T-helper 2 cell (primary cell): ENCODE data around the gene ARHGAP32.
A peak's percentile ranks its signal among the peaks of the same experiment; 100 is the strongest.
"Not testable (repeated sequence)": the region's sequence is repeated elsewhere in the genome, so short reads cannot be mapped to it uniquely, and the experiment has no call there.

Experiments used
- DNase-seq, 5 experiments: peaks; one replicate each; pipeline versions ENCODE4 v3.0.0 to v3.0.0-alpha.2; 2012 to 2022

ARHGAP32 gene

GRCh38 chr11:128928400-128928799, 263.7 kb downstream of the ARHGAP32 start:
- DNase-seq: peak in 1 of 5 experiments; percentile 53

DNA sequence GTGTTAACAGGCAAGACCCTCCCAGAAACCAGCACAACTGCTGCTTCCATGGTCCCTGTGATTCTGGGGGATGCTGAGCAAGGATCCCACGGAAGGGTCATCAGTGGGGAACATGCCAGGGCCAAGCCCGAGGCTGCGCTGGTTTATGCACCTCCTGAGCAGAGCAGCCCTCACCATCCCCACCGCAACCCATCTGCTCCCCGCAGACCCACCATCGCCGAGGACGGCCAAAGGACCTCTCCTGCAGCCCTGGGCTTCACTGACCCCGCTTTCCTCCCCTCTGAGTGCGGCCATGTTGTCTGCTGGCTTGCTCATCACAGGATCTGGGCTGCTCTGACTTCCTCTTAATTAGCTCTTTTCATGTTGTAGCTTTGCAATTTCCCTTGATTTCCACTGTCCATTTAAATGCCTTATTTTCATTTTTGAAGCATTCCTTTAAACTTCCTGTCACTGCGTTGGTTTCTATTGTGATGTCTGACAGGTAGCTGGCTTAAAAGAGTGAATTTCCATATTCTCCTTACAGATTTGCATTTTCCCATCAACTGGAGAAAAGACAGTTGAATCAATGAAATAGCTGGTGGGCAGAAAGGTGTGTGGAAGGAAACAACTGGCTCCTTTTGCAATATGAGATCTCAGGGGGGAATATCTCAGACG, 264.3 kb downstream of the ARHGAP32 start:
- no peak for DNase-seq

GRCh38 chr11:128927108-128927461, 265.0 kb downstream of the ARHGAP32 start:
- no peak for DNase-seq

GRCh38 chr11:128926437-128927107, 265.6 kb downstream of the ARHGAP32 start:
- no peak for DNase-seq

GRCh38 chr11:128926000-128926399, 266.1 kb downstream of the ARHGAP32 start:
- DNase-seq: no peak

DNA sequence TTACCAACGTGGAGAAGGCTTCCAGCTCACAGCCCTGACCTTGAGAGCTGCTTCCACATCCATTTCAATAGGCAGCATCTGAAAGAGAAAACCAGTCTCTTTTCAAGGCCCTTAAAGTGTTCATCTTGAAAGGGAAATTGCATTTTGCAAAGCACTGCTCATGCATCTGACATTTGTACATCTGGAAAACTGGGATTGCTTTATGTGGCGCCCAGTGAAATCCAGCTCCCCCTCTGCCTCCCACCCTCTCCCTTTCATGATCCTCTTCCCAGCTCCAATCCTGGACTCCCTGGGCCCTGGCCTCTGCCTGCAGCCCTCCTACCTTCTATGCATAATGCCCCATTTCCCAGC, 266.9 kb downstream of the ARHGAP32 start:
- DNase-seq: no peak

DNA sequence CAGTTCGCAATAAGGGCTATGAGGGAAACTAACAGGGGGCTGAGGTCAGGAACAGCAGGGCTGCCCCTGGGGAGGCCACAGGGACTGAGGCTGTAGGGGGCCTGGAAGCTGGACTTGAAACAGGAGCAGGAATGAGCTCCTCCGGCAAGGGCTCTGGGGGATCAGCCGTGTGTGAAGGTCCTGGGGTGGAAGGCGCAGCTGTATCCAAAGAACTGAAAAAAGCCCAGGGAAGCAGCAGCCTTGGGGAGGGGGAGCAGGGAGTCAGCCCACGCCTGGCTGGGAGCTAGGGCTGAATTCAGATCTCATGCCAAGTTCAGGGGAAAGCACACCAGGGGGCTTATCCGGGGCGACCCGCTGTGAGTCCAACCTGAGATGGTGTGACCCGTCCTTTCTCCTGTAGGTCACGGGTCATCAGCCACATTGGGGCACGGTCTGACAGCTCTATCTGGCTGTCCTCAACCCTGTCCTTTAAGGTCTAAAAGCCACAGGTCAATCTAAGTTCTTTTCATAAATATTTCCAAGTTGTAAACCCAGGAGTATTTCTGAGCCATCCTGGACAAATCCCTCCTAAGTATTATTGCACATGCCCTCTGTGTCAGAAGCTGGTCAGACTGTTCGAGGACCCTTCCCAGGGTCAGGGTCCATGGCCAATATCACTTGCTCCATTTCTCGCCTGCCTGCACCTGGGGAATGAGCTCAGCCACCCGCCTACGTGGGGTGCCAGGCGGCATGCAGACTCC, 267.4 kb downstream of the ARHGAP32 start:
- DNase-seq: no peak

GRCh38 chr11:128924104-128924503, 268.0 kb downstream of the ARHGAP32 start:
- no peak for DNase-seq

DNA sequence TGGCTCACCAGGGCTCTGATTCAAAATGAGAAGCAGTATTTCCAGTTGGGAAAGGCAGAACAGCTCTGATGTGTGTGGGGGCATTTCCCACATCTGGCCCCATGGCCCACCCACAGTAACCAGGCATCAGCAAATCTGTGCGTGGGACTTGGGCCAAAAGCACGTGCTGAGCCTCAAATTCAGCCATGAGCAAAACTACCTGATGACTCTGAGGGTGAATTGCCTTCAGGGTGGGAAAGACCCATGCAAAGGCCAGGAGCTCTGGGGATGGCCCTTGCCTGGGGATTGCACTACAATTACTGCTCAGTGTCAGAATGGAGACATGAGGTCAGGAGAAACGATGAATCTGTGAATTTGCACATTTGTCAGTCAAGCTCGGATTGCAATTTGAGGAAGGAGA, 270.3 kb downstream of the ARHGAP32 start:
- DNase-seq: no peak

DNA sequence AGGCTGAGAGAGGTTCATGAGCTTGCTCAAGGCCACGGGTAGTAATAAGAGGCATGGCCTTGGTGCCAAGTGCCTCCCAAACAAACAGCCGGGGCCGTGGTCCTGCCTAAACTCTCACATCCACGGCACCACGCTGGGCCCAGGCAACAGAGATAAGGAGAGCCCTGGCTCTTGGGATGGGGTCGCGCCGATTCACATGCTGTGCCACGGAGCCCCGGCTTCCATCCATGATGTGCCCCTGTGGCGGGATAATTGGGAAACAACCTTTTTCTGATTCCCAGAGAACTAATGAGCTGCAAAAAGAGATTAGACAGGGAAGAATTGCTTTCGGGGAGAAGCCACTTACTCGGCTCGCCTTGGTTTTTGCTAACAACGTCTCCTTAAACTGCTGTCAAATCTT, 271.5 kb downstream of the ARHGAP32 start:
- DNase-seq: no peak

- DNase-seq: not testable (repeated sequence)
Measured at GRCh38 chr11:128919635-128920034, 272.5 kb downstream of the ARHGAP32 start.

DNA sequence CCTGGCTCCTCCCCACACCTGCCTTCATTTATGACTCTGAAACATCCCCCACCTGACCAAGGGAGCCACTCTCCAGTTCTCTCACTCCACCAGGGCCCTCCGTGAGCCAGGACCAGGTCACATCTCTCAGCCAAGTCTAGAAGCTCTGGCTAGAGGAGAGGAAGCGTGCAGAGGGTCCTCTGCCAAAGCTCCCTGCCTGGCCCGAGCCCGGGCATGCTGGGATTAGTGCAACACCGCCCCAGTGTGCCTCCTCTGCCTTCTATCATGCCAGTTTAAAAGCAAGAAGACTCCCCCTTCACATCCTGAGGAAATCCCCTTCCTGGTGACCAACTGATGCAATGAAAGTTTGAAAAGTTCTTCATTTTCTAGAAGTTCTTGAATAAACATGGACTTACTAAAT, 272.9 kb downstream of the ARHGAP32 start:
- DNase-seq: no peak

GRCh38 chr11:128917144-128917724, 274.9 kb downstream of the ARHGAP32 start:
- no peak for DNase-seq

- no peak for DNase-seq
Measured at GRCh38 chr11:128916681-128917080, 275.4 kb downstream of the ARHGAP32 start.

DNA sequence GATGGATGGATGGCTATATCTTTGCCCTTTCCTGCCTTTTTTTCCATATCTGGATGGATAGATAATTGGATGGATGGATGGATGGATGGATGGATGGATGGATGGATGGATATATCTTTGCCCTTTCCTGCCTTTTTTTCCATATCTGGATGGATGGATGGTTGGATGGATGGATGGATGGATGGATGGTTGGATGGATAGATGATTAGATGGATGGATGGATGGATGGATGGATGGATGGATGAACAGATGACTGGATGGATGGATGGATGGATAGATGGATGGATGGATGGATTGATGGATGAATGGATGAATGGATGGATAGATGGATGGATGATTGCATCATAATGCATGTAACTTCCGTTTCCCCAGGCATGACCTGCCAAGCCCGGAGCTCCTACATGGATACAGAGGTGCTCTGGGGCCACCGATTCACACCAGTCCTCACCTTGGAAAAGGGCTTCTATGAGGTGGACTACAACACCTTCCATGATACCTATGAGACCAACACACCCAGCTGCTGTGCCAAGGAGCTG, 276.0 kb downstream of the ARHGAP32 start:
- no peak for DNase-seq

DNA sequence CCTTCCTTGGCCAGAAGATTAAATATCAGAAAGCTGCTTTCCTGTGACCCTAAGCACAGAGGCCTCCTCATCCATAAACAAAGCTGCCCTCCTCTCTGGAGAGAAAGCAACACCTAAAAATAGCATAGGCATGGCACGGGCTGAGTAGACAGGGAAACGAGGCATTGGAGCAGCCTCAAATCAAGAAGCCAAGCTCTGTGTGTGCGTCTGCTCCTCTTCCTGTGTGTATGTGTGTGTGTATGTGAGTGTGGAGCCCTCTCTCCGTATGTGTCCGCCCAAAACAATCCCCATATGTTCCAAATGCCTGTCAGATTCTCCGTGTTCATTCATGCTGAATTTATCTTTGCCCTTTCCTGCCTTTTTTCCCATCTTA, 277.0 kb downstream of the ARHGAP32 start:
- DNase-seq: no peak
